HG03558 (cell line): Measurements from ENCODE around the gene NTM.

Source experiments
- ATAC-seq: cut with Tn5 transposase; IDR thresholded peaks from one replicate; pipeline ENCODE4 v1.9.1; 2021; ENCODE audit warnings: moderate number of reproducible peaks; ENCODE audit not compliant: unreplicated experiment; ENCODE audit errors: extremely low read depth

The NTM gene

DNA sequence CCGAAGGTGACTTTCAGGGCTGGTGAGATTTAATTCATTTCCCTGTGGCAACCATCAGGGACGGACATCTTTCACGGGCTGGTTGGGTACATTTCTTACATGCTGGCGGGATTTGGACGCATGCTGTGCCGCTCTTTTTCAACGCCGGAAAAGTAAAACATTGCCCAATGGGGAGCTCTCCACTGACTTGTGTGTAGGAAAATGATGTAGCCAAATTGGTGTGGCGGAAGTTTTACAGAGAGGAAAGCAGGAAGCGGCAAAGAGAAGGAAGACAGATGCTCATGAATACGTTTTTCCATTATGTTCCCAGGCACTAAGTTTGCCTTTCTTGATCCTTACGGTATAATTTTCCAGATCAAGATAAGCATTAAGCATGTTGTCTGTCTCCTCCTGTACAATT, 375.8 kb downstream of the NTM start:
- ATAC-seq: no peak

DNA sequence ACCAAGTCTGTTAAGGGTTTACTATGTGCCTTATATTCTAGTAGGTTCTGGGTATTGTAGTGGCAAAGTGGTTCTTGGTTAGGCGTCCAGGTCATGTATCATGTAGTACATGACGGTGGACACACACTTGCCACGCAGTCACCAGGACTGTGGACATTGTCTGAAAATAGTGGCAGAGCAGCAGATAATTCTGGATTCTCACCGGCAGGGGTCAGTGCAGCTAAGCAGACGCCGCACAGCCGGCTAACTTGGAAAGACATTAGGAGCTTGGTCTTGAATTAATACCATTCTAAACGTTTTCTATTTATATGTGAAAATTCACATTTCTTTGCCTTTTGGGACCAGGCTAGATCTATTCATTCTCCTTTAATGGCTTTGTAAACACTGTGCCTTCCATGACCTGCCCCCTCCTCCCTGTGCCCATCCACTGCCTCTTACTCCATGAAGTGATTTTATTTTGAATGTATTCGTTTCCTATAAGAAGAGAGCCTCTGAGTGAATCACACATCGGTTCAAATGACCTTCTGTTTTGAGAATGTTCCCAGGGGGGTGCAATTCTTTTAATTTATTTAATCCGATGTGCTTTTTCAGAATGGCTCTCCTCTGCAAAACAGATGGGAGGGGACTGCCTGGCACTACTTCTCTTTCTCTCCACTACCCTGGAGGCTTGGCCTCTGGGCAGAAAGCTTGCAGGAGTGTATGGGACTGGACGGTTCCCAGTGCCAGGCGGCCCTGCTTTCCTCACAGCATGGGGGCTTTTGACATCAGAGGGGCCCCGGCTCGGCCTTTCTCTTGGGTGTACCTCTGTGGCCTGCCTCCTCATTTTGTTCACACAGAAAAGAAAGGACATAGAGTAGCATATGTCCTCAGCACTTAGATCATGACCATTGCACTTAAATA, 378.0 kb downstream of the NTM start:
- ATAC-seq: peak; percentile 48

DNA sequence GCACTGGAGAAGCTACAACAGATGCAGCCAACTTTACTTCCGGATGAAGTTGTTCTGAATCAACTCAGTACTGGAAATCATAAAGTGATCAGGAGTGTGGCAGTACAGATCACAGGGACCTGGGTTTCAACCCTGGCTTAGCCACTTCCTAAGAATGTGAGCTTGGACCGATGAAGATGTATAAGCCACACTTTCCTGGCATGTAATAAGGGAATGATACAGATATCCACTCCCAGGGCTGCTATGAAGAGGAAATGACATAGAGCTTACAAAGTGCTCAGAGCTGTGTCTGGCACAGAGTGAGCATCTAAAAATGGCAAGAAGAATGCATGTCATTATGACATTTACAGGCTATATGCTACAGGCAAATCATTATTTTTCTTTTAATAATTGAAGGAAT, 378.7 kb downstream of the NTM start:
- ATAC-seq: no peak

DNA sequence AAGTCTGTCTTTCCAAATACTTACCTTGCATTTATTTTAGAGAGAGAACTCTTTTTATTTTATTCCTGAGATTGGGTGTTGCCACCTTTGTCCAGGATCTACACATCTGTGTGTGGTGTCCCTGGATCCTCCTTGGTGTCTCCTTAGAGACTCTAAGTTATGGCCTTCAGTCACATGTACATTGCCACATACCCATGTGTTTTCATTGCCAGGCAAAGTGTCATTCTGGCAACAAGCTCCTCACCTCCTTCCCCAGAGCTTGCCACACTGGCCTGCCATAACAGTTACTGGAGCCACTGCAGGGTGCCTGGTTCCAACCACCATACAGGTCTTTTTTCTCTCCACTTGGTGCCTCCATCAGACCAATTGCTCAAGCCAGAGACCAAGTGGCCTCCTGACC, 379.7 kb downstream of the NTM start:
- ATAC-seq: no peak

DNA sequence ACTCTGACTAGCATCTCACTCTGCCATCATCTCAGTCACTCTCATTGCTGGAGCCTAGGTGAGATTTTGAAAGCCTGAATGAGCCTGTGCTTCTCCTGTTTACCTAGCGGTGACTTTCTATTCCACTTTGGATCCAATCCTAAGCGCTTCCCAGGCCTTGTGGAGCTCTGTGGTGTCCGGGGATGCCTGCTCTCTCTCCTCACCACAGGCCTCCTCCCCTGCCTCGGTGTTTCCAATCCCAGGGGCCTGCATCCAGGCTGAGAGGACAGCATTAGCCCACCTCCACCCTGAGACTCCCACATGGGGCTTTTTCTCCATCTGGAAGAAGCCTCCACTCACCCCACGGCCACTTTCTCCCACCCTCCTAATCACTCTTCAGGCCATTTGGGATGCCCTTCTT, 380.3 kb downstream of the NTM start:
- no peak for ATAC-seq

DNA sequence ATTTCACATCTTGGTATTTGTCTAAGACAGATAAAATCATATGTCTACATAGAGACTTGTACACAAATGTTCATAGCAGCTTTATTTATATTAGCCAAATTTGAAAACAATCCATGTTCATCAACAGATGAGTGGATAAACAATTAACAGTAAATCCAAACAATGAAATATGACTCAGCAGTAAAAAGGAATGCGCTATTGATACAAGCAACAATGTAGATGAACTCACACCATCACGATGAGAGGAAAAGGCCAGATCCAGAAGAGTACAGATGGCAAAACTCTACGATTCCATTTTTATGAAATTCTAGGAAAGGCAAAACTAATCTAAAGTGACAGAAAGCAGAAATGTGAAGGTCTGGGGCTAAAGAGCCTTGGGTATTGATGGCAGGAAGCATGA, 384.3 kb downstream of the NTM start:
- no peak for ATAC-seq

DNA sequence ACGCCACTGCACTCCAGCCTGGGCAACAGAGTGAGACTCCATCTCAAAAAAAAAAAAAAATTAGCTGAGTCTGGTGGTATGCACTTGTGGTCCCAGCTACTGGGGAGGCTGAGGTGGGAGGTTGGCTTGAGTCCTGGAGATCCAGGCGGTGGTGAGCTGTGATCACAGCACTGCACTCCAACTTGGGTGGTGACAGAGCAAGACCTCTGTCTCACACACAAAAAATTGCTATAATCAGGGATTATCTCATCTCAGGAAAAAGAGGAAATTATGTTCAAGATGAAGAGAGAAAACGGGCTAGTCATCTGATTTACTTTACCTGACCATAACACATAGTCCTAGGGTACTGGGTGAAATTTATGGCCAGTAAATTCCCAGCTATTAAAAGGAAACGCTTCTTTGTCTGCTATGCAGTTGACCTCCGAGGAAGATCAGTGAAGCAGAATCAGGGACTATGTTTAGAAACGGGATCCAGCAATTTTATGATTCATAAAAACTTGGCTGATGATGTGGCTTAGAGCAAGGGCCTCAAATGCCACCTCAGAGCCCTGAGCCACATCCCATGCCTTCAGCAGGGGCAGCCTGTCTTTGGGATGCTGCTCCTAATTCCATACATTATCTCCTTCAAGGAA, 386.2 kb downstream of the NTM start:
- ATAC-seq: no peak

DNA sequence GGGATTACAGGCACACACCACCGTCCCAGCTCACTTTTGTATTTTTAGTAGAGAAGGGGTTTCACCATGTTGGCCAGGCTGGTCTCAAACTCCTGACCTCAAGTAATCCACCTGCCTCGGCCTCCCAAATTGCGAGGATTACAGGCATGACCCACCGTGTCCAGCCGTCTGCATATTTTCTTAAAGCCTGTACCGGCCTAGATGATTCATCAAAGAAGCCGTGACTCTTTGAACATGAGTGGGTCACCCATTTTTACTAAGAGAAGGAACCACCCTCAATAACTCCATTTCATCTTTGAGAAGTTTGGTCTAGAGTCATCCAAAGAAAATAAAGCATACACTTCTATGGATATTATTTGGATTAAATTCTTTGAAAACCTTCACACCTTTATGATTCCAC, 388.3 kb downstream of the NTM start:
- ATAC-seq: no peak

DNA sequence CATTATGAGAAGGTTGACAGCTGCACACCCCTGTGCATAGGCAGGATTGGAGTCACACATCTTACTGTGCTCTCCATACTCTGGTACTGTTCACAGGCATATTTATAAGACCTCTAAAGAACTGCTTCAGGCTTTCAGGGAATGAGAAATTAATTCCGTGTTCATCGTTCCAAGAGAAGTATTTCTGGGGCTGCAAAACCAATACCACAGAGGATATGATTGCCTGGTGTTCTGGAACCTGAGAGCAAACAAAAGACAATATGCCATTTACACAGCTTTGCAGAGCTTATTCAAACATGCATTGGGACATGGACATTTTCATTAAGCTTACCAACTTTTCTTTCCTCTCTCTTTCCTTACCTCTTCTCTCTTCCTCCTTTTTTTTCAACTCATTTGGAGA, 388.7 kb downstream of the NTM start:
- ATAC-seq: no peak

DNA sequence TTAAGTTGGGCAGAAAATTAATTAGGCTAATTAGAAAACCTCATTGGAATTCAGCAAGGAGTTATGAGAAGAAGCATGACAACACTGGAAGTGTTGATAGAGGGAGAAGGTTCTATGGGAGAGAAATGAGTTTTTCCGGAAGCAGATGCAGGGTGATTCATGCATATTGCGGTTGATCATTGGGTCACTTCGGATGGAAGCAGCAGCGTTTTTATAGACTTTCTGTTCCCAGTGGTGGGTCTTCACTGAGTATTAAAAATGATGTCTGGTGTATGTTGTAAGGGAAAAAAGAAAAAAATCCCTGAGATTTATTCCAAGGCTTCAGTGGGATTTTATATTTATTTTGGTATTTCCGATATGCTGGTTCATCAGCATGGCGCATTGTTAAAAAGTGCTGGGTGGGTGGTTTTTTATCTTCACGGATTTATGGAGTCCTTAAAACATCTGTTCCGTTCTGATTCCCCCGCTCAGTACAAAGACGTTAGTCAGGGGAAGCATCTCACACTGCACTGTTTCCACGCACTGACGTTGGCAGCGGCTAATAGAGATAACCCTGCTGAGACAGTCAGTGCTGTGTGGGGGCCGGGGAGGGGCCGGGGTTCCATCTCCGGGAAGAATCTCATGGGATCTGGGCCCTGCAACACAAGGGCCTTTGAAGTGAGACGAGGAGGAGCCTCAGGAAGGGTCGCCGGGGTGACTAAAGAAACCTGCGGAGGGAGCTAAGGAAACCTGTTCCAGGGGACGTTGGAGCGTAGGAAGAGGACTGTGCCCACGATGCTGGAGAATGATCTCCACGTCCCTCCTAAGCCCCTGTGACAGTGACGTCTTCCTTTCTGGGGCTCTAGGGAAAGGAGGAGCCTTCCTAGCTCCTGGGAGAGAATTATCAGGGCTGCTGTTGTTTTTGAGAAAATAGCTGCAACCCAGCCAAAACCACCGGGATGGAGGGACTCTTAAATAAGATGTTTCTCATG, 390.0 kb downstream of the NTM start:
- no peak for ATAC-seq

DNA sequence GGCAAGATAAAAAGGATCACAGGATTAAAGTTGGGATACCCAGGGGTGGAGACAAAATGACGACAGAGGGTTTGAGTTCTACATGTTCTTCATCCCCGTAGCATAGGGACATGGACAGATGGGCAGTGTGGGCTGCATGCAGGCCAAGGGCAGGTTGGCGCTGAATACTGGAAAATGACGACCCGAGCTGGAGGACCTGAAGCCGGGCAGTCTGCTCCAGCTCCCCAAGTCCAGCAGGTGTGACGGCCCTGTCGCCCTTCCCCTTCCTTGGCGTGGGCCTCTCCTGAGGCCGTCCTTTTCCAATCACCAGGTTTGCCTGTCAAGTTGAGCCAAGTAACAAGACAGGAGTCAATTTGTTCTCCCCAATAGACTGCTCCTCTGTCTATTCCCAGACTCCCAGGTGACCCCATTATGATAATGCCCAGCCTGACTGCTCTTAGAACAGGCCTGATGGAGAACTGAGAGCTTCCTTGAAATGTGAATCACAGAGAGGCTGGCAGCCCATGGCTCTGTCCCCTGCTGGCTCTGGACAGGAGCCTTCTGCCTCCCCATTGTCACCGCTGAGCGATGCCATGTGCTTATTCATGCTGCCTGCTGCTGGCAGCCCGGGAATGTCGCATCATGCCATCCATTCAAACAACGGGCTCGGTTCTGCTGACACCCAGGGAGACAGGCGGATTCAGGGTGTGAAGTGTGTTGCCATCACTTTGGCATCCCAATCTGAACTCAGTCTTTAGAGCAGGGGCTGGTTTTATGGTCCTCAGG, 392.1 kb downstream of the NTM start:
- ATAC-seq: no peak

DNA sequence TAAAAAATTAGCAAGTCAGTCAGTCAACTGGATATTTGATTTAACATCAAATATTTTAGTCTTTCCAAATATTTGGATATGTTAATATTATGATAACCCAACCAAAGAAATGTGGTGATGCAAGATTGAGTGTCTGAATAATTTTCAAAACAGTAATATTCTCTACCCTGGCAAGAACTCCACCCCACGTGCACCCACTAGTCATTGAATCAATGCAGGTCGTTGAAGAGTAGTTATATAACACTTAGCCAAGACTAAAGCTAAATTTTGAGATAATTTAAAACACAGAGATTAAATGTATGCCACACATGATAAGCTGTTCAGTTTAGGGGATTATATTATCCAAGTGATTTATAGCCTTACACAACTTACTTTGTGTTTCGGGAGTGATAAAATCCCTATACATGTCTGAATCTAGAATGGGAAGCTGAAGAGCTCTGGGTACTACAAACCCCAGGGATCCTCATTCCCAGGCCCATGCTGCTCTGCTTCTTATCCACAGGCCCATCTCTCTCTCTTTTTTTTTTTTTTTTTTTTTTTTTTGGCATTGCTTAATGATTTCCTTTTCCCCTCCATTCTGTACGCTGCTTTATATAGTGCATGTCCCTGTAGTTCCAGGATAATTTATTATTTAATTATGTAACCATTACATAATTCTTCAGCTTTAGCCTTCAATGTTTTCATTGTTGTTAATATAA, 392.9 kb downstream of the NTM start:
- no peak for ATAC-seq

DNA sequence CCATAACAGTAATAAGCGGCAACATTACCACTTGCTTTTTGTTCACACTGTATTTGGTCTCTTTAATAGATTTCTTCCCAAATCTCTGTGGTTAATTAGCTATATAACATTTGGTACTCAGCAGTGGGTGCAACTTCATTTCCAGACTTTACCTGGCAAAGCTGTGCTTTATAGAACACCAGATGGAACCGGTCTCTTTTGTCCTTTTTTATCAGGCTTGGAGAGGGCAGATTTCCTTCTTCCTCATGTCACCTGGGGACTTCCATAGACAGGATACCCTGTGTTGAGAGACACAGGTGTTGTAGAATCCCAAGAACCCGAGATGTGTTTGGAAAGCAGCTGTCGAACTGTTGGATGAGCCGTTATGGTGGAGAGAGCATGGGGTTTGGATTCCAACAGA, 393.7 kb downstream of the NTM start:
- no peak for ATAC-seq

DNA sequence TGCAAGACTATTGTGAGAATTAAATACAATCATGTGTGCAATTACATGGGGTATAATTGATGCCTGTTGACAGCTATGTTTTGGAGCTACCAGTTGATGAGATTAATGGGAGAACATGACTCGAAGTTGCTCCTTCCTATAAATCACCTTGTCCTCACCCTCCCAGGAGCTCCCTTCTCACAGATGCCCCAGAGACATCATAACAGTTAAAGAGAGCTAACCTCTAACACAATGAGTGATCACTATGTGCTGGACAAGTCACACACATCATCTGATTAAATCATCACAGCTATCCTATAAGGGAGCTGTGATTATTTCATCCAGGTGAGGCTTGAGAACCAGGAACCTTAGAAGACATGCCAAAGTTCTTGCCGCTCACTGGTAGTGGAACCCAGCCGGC, 394.2 kb downstream of the NTM start:
- no peak for ATAC-seq

DNA sequence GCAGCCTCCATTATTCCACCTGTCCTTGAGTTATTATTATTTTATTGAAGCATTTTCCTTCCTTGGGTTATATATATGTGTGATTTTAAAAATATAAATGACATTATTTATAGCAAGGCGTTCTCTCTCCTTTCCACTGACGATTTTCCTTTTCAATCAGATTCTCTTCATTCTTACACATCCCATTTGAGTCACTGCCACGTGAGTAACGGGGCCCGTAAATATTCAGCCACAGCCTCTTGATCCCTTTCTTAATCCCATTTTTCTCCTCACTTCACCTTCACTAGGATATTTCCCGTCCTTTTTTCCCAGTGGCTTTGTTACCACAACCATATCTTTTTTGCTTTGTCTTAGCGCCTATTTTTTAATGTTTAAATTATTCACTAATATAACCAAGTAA, 396.2 kb downstream of the NTM start:
- ATAC-seq: no peak

DNA sequence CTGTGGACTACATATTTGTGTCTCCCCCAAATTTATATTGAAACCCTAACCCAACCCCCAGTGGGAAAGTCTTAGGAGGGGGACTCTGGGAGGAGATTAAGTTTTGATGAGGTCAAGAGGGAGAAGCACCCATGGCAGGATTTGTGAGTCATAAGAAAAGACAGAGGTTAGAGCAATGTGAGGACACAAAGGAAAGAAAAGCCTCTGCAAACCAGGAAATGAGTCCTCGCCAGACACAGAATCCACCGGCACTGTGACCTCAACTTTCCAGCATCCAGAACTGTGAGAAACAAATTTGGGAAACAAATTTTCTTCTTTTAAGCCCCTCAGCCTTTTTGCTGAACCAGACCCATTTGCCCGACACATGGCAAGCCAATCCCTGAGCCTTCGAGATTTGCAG, 397.0 kb downstream of the NTM start:
- no peak for ATAC-seq

DNA sequence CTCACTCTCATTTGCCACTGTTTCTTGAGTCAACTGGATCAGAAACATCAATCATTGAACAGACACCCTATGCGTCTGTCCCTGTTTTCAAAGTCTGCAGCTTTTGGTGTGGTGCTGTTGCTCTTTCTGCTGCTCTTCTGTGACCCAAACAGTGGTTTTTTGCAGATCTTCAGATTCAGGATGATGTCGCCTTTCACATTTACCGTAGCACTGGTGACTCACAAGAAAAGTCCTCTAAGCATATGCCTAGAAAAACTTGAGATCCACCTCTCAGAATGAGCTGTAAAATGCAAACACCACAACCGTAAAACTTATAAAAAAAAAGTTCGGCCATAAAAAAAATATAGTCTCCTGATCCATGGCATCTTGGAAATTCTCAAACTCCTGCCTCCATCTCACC, 400.4 kb downstream of the NTM start:
- no peak for ATAC-seq

DNA sequence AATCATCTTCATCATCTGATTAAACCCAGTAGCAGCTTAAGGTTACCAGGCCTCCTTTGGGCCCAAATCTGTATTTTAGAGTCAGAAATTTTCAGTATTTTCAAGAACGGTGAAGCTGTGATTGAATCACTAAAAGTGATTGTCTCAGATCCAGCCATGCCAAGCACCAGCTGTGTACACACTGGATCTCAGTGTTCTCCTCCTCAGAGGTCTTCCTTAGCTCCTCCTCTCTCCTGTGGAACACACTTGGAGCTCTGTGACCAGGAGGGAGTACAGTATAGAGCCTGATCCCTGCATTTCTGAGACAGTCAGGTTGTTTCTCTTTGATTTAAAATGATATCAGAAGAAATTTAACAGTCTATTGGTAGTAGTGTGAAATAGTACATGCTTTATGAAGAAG, 401.1 kb downstream of the NTM start:
- no peak for ATAC-seq

DNA sequence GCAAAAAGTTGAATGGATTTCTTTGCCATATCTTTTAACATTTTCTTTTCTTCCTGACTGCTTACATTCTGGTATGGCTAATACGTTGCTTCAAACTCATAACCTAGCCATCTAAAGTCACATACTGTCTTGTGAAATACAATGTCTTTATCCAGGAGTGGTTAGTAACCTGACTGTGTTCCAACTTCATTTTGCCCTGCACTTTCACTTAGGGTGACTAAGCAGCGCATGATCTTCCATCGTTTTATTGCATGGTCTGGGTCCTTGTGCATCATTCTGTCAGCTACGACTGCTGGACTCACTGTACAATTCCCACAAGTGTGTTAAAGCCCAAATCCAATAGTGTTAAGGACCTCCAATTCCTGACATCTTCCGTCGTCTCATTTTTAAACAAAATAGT, 403.2 kb downstream of the NTM start:
- ATAC-seq: no peak

DNA sequence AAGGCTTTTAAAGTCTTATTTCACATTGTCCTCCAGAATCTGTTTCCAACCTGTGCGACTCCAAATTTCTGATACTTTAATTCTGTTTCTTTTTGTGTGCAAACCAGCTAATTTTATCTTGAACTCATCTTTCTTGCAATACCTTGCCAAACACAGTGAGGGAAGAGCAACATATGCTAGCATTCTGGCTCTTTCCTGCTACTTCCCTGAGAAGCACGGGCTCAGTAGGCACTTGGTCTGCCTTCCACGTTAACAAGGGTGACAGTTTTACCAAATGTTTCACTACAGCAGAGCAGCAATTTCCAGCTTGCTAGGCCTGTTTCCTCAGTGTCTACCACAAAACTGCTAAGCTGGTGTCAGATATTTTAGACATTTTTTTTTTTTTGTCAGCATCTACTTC, 405.8 kb downstream of the NTM start:
- ATAC-seq: no peak
